H9 (cell line): ENCODE measurements around the gene LPP. TPM values are rescaled to one million over a fixed set of nuclear protein-coding genes. Genes with fewer than 3 reads are reported as not detected.

ENCODE experiments used
- DNase-seq: peaks from one replicate; pipeline ENCODE4 v3.0.0-alpha.2; 2017
- H2AFZ ChIP-seq: one replicate; pipeline ENCODE4 v1.6.1; 2013; ENCODE audit warnings: mild to moderate bottlenecking, low read length, control low read depth, moderate library complexity
- H2AK5ac ChIP-seq: 2 replicates; pipeline ENCODE4 v1.6.1; 2013; ENCODE audit warnings: low read length, control low read depth, mixed read lengths; ENCODE audit not compliant: insufficient read length
- H2BK120ac ChIP-seq: one replicate; pipeline ENCODE4 v1.6.1; 2013; ENCODE audit warnings: low read depth, mild to moderate bottlenecking, low read length, control low read depth, inconsistent platforms; ENCODE audit not compliant: poor library complexity, severe bottlenecking
- H2BK12ac ChIP-seq: 2 replicates; pipeline ENCODE4 v1.6.1; 2013; ENCODE audit warnings: low read length, control low read depth, mixed read lengths, low read depth; ENCODE audit not compliant: insufficient read length
- H2BK15ac ChIP-seq: 2 replicates; pipeline ENCODE4 v1.6.1; 2013; ENCODE audit warnings: low read depth, low read length, control low read depth
- H2BK20ac ChIP-seq: one replicate; pipeline ENCODE4 v1.6.1; 2013; ENCODE audit warnings: low read depth, mild to moderate bottlenecking, low read length, control low read depth, inconsistent platforms; ENCODE audit not compliant: poor library complexity, severe bottlenecking
- H2BK5ac ChIP-seq: 2 replicates; pipeline ENCODE4 v1.6.1; 2013; ENCODE audit warnings: low read length, control low read depth, mixed read lengths; ENCODE audit not compliant: insufficient read length
- H3K14ac ChIP-seq: 2 replicates; pipeline ENCODE4 v1.6.1; 2013; ENCODE audit warnings: low read length, control low read depth; ENCODE audit not compliant: insufficient read depth
- H3K18ac ChIP-seq: 2 replicates; pipeline ENCODE4 v1.6.1; 2013; ENCODE audit warnings: low read depth, mild to moderate bottlenecking, mixed read lengths, low read length, control low read depth; ENCODE audit not compliant: insufficient read length
- H3K23ac ChIP-seq: 2 replicates; pipeline ENCODE4 v1.6.1; 2013; ENCODE audit warnings: low read length, control low read depth, mixed read lengths, low read depth; ENCODE audit not compliant: insufficient read length
- H3K23me2 ChIP-seq: 2 replicates; pipeline ENCODE4 v1.6.1; 2013; ENCODE audit warnings: low read depth, mild to moderate bottlenecking, mixed read lengths, low read length, control low read depth; ENCODE audit not compliant: insufficient read length, poor library complexity, severe bottlenecking
- H3K27ac ChIP-seq: 2 replicates; pipeline ENCODE4 v1.5.1; 2013; ENCODE audit warnings: low read length, control low read depth, mixed read lengths, low read depth; ENCODE audit not compliant: insufficient read length
- H3K27me3 ChIP-seq: 2 replicates; pipeline ENCODE4 v1.6.1; 2013; ENCODE audit warnings: low read length, control low read depth, inconsistent platforms; ENCODE audit not compliant: insufficient read depth
- H3K4ac ChIP-seq: 2 replicates; pipeline ENCODE4 v1.6.1; 2013; ENCODE audit warnings: low read depth, mild to moderate bottlenecking, control low read depth, inconsistent platforms, low read length, moderate library complexity
- H3K4me1 ChIP-seq: 2 replicates; pipeline ENCODE4 v1.6.1; 2013; ENCODE audit warnings: low read length, control low read depth, inconsistent platforms; ENCODE audit not compliant: insufficient read depth
- H3K4me2 ChIP-seq: 2 replicates; pipeline ENCODE4 v1.6.1; 2013; ENCODE audit warnings: low read length, control low read depth, mixed read lengths; ENCODE audit not compliant: insufficient read length, insufficient read depth
- H3K56ac ChIP-seq: 2 replicates; pipeline ENCODE4 v1.6.1; 2013; ENCODE audit warnings: low read depth, mild to moderate bottlenecking, mixed read lengths, low read length, control low read depth; ENCODE audit not compliant: insufficient read length
- H3K79me1 ChIP-seq: 2 replicates; pipeline ENCODE4 v1.6.1; 2013; ENCODE audit warnings: low read depth, mild to moderate bottlenecking, moderate library complexity, low read length, control low read depth, inconsistent platforms; ENCODE audit not compliant: insufficient read depth, poor library complexity, severe bottlenecking
- H3K79me2 ChIP-seq: 2 replicates; pipeline ENCODE4 v1.6.1; 2013; ENCODE audit warnings: low read length, control low read depth, inconsistent platforms; ENCODE audit not compliant: insufficient read depth
- H3K9ac ChIP-seq: 2 replicates; pipeline ENCODE4 v1.6.1; 2013; ENCODE audit warnings: low read length, control low read depth, mixed read lengths; ENCODE audit not compliant: insufficient read length; ENCODE audit errors: extremely low read depth
- H3K9me3 ChIP-seq: one replicate; pipeline ENCODE4 v1.6.1; 2013; ENCODE audit warnings: low read depth, low read length, inconsistent platforms; ENCODE audit not compliant: control insufficient read depth
- H3T11ph ChIP-seq: one replicate; pipeline ENCODE4 v1.6.1; 2013; ENCODE audit warnings: mild to moderate bottlenecking, low read length, control low read depth, inconsistent platforms
- H4K20me1 ChIP-seq: one replicate; pipeline ENCODE4 v1.6.1; 2013; ENCODE audit not compliant: control insufficient read depth, insufficient read length, insufficient read depth
- H4K5ac ChIP-seq: 2 replicates; pipeline ENCODE4 v1.6.1; 2013; ENCODE audit warnings: low read depth, mild to moderate bottlenecking, mixed read lengths, low read length, control low read depth; ENCODE audit not compliant: insufficient read length
- H4K8ac ChIP-seq: replicated peaks from 2 replicates; pipeline ENCODE4 v1.6.1; 2013; ENCODE audit warnings: low read length, control low read depth, mixed read lengths, low read depth; ENCODE audit not compliant: insufficient read length
- H4K91ac ChIP-seq: 2 replicates; pipeline ENCODE4 v1.6.1; 2013; ENCODE audit warnings: low read depth, mild to moderate bottlenecking, moderate library complexity, mixed read lengths, low read length, control low read depth; ENCODE audit not compliant: insufficient read length
- H3K27ac Mint-ChIP-seq, 3 experiments: 2 replicates in 2 of 3; 3 replicates in 1 of 3; pipeline ENCODE4 v1.8.0; 2020 to 2021; ENCODE audit warnings: mixed read lengths in 3 of 3, mild to moderate bottlenecking in 1 of 3, moderate library complexity in 1 of 3
- H3K27me3 Mint-ChIP-seq: 2 replicates; pipeline ENCODE4 v1.8.0; 2021; ENCODE audit warnings: low read depth, mild to moderate bottlenecking, moderate library complexity, mixed read lengths
- H3K36me3 Mint-ChIP-seq, 3 experiments: 2 replicates in 2 of 3; 3 replicates in 1 of 3; pipeline ENCODE4 v1.8.0; 2020 to 2021; ENCODE audit warnings: low read depth in 3 of 3, mixed read lengths in 3 of 3; ENCODE audit not compliant: insufficient read depth in 1 of 3
- H3K4me1 Mint-ChIP-seq, 2 experiments: 2 replicates each; pipeline ENCODE4 v1.8.0; 2020; ENCODE audit warnings: mixed read lengths in 2 of 2
- H3K4me3 Mint-ChIP-seq, 2 experiments: 2 replicates in 1 of 2; 3 replicates in 1 of 2; pipeline ENCODE4 v1.8.0; 2020 to 2021; ENCODE audit warnings: mild to moderate bottlenecking in 2 of 2, mixed read lengths in 2 of 2, moderate library complexity in 1 of 2
- H3K9me3 Mint-ChIP-seq, 2 experiments: 2 replicates in 1 of 2; 3 replicates in 1 of 2; pipeline ENCODE4 v1.8.0; 2020; ENCODE audit warnings: mild to moderate bottlenecking in 2 of 2, mixed read lengths in 2 of 2, moderate library complexity in 1 of 2
- WGBS: extraction: QIAGEN DNeasy Blood & Tissue Kit; methylation state at CpG from one replicate; pipeline ENCODE4 v1.1.7; 2013; ENCODE audit warnings: missing lambda C conversion rate, low lambda C conversion rate, mixed read lengths; ENCODE audit not compliant: insufficient read length; ENCODE audit errors: extremely low coverage; 5-methylcytosine and 5-hydroxymethylcytosine counted together
- total RNA-seq: library from RNA; stranded (reverse); gene quantifications from 2 replicates; pipeline ENCODE4 v1.2.1, GENCODE V29; 2021
- TF ChIP-seq, protein P1 (sequence below): fragments of 200-600 bp; sonication (generic); conservative IDR thresholded peaks from 3 replicates; pipeline ENCODE4 v1.8.0; 2021; ENCODE audit warnings: antibody characterized with exemption, mild to moderate bottlenecking

The LPP gene
- total RNA-seq, 1 experiment from 2014 or later = 64.6 TPM

DNA sequence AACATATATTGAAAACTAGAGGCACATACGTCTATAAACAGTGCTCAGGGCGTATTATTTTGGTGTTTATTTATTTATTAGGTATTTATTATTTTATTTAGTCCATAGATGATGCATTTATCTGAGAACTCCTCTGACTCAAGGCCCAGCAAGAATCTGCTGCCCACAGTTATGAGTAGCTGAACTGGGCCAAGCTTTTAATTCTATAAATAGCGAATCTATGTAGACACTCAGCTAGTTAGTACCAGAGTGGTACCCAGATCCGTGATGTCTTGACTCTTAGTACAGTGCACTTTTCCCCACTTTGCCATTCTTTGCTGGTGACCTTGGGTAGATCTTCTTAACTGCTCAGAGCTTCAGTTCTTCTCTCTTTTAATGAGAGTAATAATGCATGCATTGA is 647.4 kb downstream of the LPP start:
- Mint-ChIP-seq H3K4me3 (no peak overlapping the region), H3K4me1 (peaks cover 7 to 11% of the 10 kb centered on the region in 2 experiments), H3K27me3 (no peaks in the 10 kb centered on the region), H3K36me3 (no peaks in the 10 kb centered on the region), H3K27ac (no peak overlapping the region), H3K9me3 (no peaks in the 10 kb centered on the region)
- Histone ChIP-seq H3K23ac (no peak overlapping the region), H3K56ac (no peak overlapping the region), H3K27ac (no peak overlapping the region), H3K18ac (no peak overlapping the region), H3K4me1 (no peaks in the 10 kb centered on the region; the same call in 1 of the 2 replicates), H4K91ac (no peak overlapping the region), H2BK120ac (no peak overlapping the region), H3K4me2 (no peak overlapping the region), H3K9ac (no peak overlapping the region), H3K9me3 (no peaks in the 10 kb centered on the region), H4K5ac (no peak overlapping the region), H2BK20ac (no peak overlapping the region), H3K4ac (no peak overlapping the region), H3K27me3 (no peaks in the 10 kb centered on the region), H3K23me2 (no peaks in the 10 kb centered on the region), H2BK12ac (no peak overlapping the region), H3K79me2 (no peaks in the 10 kb centered on the region), H2AK5ac (no peak overlapping the region), H3K79me1 (no peaks in the 10 kb centered on the region), H3K14ac (no peak overlapping the region), H2BK5ac (no peak overlapping the region), H2AFZ (no peak overlapping the region), H4K20me1 (no peaks in the 10 kb centered on the region), H4K8ac (no peak overlapping the region), H3T11ph (no peak overlapping the region), H2BK15ac (no peak overlapping the region)
- no CpG with 5 or more reads among the region's 4 CpGs for WGBS
- DNase-seq = no peak
- TF ChIP-seq, protein P1, sequence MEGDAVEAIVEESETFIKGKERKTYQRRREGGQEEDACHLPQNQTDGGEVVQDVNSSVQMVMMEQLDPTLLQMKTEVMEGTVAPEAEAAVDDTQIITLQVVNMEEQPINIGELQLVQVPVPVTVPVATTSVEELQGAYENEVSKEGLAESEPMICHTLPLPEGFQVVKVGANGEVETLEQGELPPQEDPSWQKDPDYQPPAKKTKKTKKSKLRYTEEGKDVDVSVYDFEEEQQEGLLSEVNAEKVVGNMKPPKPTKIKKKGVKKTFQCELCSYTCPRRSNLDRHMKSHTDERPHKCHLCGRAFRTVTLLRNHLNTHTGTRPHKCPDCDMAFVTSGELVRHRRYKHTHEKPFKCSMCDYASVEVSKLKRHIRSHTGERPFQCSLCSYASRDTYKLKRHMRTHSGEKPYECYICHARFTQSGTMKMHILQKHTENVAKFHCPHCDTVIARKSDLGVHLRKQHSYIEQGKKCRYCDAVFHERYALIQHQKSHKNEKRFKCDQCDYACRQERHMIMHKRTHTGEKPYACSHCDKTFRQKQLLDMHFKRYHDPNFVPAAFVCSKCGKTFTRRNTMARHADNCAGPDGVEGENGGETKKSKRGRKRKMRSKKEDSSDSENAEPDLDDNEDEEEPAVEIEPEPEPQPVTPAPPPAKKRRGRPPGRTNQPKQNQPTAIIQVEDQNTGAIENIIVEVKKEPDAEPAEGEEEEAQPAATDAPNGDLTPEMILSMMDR = no peak
